Tracheal epithelial cell (primary cell): ENCODE results near the gene KRTAP4-6. TPM values are rescaled to one million over a fixed set of nuclear protein-coding genes. Genes with fewer than 3 reads are reported as not detected.

Experiments
- total RNA-seq: library from RNA; depleted of rRNA; stranded (reverse); fragments of >200 nt; gene quantifications from 2 replicates; pipeline ENCODE4 v1.2.1, GENCODE V29; 2014

KRTAP4-6 gene
- total RNA-seq = not detected in 2 replicates

DNA sequence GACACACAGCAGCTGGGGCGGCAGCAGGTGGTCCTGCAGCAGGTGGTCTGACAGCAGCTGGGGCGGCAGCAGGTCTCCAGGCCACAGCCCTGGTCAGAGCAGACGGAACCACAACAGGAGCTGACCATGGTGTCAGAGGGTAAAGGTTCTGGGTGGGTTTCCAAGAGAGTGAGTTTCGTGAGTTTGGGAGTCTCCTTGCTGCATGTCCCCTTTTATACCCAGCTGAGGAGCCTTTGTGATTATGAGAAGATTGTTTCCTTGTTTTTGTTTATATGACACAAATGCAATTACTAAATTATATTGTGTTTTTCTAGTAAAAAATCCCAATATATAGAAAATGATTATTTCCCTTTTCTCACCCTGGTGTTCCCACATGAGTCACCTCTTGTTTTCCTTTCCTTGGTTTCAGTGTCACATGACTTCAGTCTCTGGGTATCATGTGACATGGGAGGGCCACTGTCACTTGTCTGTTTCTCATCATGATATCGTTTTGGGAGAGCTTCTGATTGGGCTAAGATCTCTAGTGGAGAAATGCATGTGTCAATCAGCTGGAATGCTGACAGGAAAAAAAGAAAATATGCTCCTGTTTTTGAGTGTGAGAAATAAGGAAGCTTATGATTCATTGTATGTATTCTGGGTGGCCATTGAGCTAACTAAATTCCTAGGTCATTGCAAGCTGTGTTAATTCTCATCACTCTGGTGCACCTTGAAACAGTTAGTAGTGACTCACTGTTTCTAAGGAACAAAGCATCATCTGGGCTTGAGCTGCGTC is at the start of gene KRTAP4-6:
KRTAP4-6 (minus strand) TSS at position 185 of the 772 bp plus-strand sequence; CDS start at position 128, 57 bp downstream.

DNA sequence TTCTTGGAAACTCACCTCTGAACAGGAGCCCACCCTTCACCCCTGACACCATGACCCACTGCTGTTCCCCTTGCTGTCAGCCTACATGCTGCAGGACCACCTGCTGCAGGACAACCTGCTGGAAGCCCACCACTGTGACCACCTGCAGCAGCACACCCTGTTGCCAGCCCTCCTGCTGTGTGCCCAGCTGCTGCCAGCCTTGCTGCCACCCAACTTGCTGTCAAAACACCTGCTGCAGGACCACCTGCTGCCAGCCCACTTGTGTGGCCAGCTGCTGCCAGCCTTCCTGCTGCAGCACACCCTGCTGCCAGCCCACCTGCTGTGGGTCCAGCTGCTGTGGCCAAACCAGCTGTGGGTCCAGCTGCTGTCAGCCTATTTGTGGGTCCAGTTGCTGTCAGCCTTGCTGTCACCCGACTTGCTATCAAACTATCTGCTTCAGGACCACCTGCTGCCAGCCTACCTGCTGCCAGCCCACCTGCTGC is 49.5 kb upstream of the KRTAP4-6 start, which contains the start of gene KRTAP9-1:
KRTAP9-1 (plus strand) TSS at position 51 of the 482 bp plus-strand sequence; CDS start at position 51, 0 bp downstream.

DNA sequence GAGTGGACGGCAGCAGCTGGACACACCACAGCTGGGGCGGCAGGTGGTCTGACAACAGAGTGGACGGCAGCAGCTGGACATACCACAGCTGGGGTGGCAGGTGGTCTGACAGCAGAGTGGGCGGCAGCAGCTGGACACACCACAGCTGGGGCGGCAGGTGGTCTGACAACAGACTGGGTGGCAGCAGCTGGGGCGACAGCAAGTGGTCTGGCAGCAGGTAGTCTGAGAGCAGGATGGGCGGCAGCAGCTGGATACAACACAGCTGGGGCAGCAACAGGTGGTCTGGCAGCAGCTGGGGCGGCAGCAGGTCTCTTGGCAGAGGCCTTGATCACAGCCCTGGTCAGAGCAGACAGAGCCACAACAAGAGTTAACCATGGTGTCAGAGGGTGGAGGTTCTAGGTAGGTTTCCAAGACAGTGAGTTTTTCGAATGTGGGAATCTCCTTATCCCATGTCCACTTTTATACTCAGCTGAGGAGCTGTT is 44.2 kb upstream of the KRTAP4-6 start, which contains the start of gene KRTAP4-1:
KRTAP4-1 (minus strand) TSS at position 432 of the 482 bp plus-strand sequence; CDS start at position 375, 57 bp downstream.

DNA sequence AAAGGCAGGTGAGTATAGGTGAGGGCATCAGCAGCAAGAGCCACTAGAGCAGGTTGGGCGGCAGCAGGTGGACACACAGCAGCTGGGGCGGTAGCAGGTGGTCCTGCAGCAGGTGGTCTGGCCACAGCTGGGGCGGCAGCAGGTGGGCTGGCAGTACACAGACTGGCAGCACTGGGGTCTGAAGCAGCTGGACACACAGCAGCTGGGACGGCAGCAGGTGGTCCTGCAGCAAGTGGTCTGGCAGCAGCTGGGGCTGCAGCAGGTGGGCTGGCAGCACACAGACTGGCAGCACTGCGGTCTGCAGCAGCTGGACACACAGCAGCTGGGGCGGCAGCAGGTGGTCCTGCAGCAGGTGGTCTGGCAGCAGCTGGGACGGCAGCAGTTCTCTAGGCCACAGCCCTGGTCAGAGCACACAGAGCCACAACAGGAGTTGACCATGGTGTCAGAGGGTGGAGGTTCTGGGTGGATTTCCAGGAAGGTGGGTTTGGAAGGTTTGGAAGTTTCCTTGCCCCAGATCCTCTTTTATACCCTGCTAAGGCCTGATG is 37.5 kb upstream of the KRTAP4-6 start, which contains the start of gene KRTAP4-2:
KRTAP4-2 (minus strand) TSS at position 495 of the 545 bp plus-strand sequence; CDS start at position 438, 57 bp downstream.

DNA sequence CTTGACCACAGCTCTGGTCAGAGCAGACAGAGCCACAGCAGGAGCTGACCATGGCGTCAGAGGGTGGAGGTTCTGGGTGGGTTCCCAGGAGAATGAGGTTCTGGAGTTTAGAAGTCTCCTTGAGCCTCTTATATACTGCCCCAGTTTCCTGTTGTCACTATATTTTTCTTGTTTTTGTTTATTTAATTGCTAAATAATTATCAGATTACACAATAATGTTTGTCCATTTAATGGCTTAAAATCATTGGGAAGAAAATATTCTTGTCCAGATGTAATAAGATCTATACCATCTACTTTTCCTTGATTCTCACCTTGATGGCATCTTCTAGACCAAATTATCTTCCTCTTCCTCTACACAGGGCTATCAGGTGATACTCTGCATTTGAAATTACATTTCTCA is 27.8 kb upstream of the KRTAP4-6 start, which contains the start of gene KRTAP4-3:
KRTAP4-3 (minus strand) TSS at position 101 of the 400 bp plus-strand sequence; CDS start at position 52, 49 bp downstream.

DNA sequence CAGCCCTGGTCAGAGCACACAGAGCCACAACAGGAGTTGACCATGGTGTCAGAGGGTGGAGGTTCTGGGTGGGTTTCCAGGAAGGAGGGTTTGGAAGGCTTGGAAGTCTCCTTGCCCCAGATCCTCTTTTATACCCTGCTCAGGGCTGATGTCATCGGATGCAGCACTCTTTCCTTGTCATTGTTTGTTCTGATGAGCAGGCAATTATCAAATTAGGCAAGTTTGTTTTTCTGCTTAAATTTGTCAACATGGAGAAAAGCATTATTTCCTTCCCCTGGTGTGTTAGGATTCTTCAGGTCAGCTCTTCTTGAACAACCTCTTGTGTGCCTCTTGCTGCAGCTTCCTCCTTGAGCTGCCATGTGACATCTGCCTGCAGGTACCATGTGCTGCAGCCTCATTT is 20.3 kb upstream of the KRTAP4-6 start, which contains the start of gene KRTAP4-4:
KRTAP4-4 (minus strand) TSS at position 101 of the 400 bp plus-strand sequence; CDS start at position 44, 57 bp downstream.

DNA sequence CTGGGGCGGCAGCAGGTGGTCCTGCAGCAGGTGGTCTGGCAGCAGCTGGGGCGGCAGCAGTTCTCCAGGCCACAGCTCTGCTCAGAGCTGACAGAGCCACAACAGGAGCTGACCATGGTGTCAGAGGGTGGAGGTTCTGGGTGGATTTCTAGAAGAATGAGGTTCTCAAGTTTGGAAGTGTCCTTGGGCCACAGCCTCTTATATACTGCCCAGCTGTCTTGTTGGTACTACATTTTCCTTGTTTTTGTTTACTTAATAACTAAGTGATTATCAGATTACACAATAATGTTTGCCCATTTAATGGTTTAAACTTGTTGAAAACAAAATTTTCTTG is 9.3 kb upstream of the KRTAP4-6 start, which contains the start of gene KRTAP4-5:
KRTAP4-5 (minus strand) TSS at position 174 of the 334 bp plus-strand sequence; CDS start at position 116, 58 bp downstream.

DNA sequence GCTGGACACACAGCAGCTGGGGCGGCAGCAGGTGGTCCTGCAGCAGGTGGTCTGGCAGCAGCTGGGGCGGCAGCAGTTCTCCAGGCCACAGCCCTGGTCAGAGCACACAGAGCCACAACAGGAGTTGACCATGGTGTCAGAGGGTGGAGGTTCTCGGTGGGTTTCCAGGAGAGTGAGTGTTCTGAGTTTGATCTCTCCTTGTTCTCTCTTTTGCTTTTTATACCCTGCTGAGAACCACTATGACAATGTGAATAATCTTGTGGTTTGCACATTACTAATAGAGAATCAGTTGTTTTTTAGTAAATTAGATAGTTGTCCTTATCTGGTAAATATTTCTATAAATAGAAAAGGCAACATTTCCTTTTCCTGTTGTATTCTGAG is 16.4 kb downstream of the KRTAP4-6 start, which contains the start of gene KRTAP4-12:
KRTAP4-12 (minus strand) TSS at position 192 of the 381 bp plus-strand sequence; CDS start at position 132, 60 bp downstream.

DNA sequence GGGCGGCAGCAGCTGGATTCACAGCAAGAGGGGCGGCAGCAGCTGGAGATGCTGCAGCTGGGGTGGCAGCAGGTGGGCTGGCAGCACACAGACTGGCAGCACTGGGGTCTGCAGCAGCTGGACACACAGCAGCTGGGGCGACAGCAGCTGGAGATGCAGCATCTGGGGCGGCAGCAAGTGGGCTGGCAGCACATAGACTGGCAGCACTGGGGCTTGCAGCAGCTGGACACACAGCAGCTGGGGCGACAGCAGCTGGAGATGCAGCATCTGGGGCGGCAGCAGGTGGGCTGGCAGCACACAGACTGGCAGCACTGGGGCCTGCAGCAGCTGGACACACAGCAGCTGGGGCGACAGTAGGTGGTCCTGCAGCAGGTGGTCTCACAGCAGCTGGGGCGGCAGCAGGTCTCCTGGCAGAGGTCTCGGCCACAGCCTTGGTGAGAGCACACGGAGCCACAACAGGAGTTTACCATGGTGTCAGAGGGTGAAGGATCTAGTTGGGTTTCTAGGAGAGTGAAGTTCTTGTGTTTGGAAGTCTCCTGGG is 22.4 kb downstream of the KRTAP4-6 start, which contains the start of gene KRTAP4-11:
KRTAP4-11 (minus strand) TSS at position 528 of the 541 bp plus-strand sequence; CDS start at position 470, 58 bp downstream.

DNA sequence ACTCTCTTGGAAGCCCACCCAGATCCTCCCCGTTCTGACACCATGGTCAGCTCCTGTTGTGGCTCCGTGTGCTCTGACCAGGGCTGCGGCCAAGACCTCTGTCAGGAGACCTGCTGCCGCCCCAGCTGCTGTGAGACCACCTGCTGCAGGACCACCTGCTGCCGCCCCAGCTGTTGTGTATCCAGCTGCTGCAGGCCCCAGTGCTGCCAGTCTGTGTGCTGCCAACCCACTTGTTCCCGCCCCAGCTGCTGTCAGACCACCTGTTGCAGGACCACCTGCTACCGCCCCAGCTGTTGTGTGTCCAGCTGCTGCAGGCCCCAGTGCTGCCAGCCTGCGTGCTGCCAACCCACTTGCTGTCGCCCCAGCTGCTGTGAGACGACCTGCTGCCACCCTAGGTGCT is 35.0 kb downstream of the KRTAP4-6 start, which contains the start of gene KRTAP4-9:
KRTAP4-9 (plus strand) TSS at position 43 of the 400 bp plus-strand sequence; CDS start at position 43, 0 bp downstream.

DNA sequence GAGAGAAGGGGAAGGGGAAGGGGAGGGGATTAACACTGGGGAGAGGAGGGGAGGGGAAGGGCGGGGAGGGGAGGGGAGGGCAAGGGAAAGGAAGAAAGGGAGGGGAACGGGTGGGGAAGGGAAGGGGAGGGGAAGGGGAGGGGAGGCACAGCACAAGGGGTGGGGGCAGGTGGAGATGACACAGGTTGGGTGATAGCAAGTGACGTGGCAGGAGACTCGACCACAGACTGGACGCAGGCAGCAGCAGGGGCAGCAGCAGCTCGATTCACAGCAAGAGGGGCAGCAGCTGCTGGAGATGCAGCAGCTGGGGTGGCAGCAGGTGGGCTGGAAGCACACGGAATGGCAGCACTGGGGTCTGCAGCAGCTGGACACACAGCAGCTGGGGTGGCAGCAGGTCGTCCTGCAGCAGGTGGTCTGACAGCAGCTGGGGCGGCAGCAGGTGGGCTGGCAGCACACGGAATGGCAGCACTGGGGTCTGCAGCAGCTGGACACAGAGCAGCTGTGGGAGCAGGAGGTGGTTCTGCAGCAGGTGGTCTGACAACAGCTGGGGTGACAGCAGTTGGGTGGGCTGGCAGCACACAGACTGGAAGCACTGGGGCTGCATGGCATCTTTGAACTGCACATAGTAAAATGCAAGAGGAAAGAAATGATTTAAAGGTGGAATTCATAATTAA is 38.6 kb downstream of the KRTAP4-6 start, which contains the start of gene KRTAP4-16:
KRTAP4-16 (minus strand) TSS at position 624 of the 674 bp plus-strand sequence; CDS start at position 624, 0 bp downstream.

DNA sequence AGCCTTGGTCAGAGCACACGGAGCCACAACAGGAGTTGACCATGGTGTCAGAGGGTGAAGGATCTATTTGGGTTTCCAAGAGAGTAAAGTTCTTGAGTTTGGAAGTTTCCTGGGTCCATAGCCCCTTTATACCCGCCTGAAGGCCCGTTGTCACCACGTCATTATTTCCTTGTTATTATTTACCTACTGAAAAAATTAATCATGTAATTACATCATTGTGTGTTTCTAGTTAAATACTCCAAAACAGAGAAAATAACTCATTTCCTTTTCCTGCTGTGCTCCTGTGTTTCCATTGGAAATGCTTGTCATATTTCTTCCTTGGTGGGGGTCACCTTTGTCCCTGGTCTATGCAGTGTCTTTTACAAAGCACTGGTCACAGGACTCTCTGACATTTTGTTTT is 42.3 kb downstream of the KRTAP4-6 start, which contains the start of gene KRTAP4-8:
KRTAP4-8 (minus strand) TSS at position 101 of the 400 bp plus-strand sequence; CDS start at position 43, 58 bp downstream.

Other genes starting within 250 kb of the KRTAP4-6 start
- gene KRT23, start 202.9 kb downstream of the KRTAP4-6 start, total RNA-seq = 7.2 and 148 TPM in 2 replicates
- gene KRT39, start 173.6 kb downstream of the KRTAP4-6 start, total RNA-seq = not detected in 2 replicates
- not detected in 2 replicates for gene KRT40, start 156.2 kb downstream of the KRTAP4-6 start, total RNA-seq
- not detected in 2 replicates for gene KRTAP3-3, start 146.4 kb downstream of the KRTAP4-6 start, total RNA-seq
- not detected in 2 replicates for gene KRTAP3-2, start 140.6 kb downstream of the KRTAP4-6 start, total RNA-seq
- not detected in 2 replicates for gene KRTAP3-1, start 131.4 kb downstream of the KRTAP4-6 start, total RNA-seq
- gene KRTAP1-5, start 113.3 kb downstream of the KRTAP4-6 start, total RNA-seq = 0.24 TPM in 1 of 2 replicates, not detected in the other
- gene KRTAP1-4, start 110.3 kb downstream of the KRTAP4-6 start, total RNA-seq = not detected in 2 replicates
- gene KRTAP1-3, start 105.7 kb downstream of the KRTAP4-6 start, total RNA-seq = not detected in 2 replicates
- gene KRTAP1-1, start 99.1 kb downstream of the KRTAP4-6 start, total RNA-seq = 0.24 TPM in 1 of 2 replicates, not detected in the other
- gene KRTAP2-1, start 93.2 kb downstream of the KRTAP4-6 start, total RNA-seq = not detected in 2 replicates
- not detected in 2 replicates for gene KRTAP2-2, start 85.3 kb downstream of the KRTAP4-6 start, total RNA-seq
- 2.9 TPM in 1 of 2 replicates, not detected in the other for gene KRTAP2-3, start 80.4 kb downstream of the KRTAP4-6 start, total RNA-seq
- not detected in 2 replicates for gene KRTAP2-4, start 74.7 kb downstream of the KRTAP4-6 start, total RNA-seq
- not detected in 2 replicates for gene KRTAP4-7, start 56.4 kb downstream of the KRTAP4-6 start, total RNA-seq
- gene KRTAP4-8, start 42.4 kb downstream of the KRTAP4-6 start, total RNA-seq = not detected in 2 replicates
- not detected in 2 replicates for gene KRTAP4-16, start 38.3 kb downstream of the KRTAP4-6 start, total RNA-seq
- gene KRTAP4-9, start 35.2 kb downstream of the KRTAP4-6 start, total RNA-seq = not detected in 2 replicates
- gene KRTAP4-11, start 22.2 kb downstream of the KRTAP4-6 start, total RNA-seq = not detected in 2 replicates
- not detected in 2 replicates for gene KRTAP4-12, start 16.4 kb downstream of the KRTAP4-6 start, total RNA-seq
- not detected in 2 replicates for gene KRTAP4-5, start 9.3 kb upstream of the KRTAP4-6 start, total RNA-seq
- not detected in 2 replicates for gene KRTAP4-4, start 20.2 kb upstream of the KRTAP4-6 start, total RNA-seq
- gene KRTAP4-3, start 27.7 kb upstream of the KRTAP4-6 start, total RNA-seq = not detected in 2 replicates
- gene KRTAP4-2, start 37.7 kb upstream of the KRTAP4-6 start, total RNA-seq = not detected in 2 replicates
- gene KRTAP4-1, start 44.4 kb upstream of the KRTAP4-6 start, total RNA-seq = not detected in 2 replicates
- not detected in 2 replicates for gene KRTAP9-1, start 49.3 kb upstream of the KRTAP4-6 start, total RNA-seq
- not detected in 2 replicates for gene KRTAP9-2, start 86.1 kb upstream of the KRTAP4-6 start, total RNA-seq
- gene KRTAP9-3, start 91.9 kb upstream of the KRTAP4-6 start, total RNA-seq = not detected in 2 replicates
- gene KRTAP9-8, start 97.5 kb upstream of the KRTAP4-6 start, total RNA-seq = not detected in 2 replicates
- not detected in 2 replicates for gene KRTAP9-4, start 109.1 kb upstream of the KRTAP4-6 start, total RNA-seq
- not detected in 2 replicates for gene KRTAP9-9, start 114.8 kb upstream of the KRTAP4-6 start, total RNA-seq
- gene KRTAP9-6, start 124.8 kb upstream of the KRTAP4-6 start, total RNA-seq = not detected in 2 replicates
- gene KRTAP9-7, start 135.2 kb upstream of the KRTAP4-6 start, total RNA-seq = not detected in 2 replicates
- gene KRTAP29-1, start 162.3 kb upstream of the KRTAP4-6 start, total RNA-seq = not detected in 2 replicates
- gene KRTAP16-1, start 168.8 kb upstream of the KRTAP4-6 start, total RNA-seq = not detected in 2 replicates
- 0.24 TPM in 1 of 2 replicates, not detected in the other for gene KRTAP17-1, start 175.2 kb upstream of the KRTAP4-6 start, total RNA-seq
- gene KRT33A, start 210.3 kb upstream of the KRTAP4-6 start, total RNA-seq = under 0.01 TPM in 1 of 2 replicates, not detected in the other
- gene KRT33B, start 229.3 kb upstream of the KRTAP4-6 start, total RNA-seq = 0.21 and 0.24 TPM in 2 replicates
- 0.43 and 7.0 TPM in 2 replicates for gene KRT34, start 241.8 kb upstream of the KRTAP4-6 start, total RNA-seq